WTC11 (cell line): Measurements from ENCODE around the gene SIRT3. TPM values are rescaled to one million over a fixed set of nuclear protein-coding genes. Genes with fewer than 3 reads are reported as not detected.

ENCODE experiments used
- total RNA-seq: library from RNA; stranded (reverse); gene quantifications from 3 replicates; pipeline ENCODE4 v1.2.3, GENCODE V29; 2021

SIRT3 gene
- total RNA-seq, 1 experiment from 2014 or later: 21.0 TPM

Other genes starting within 250 kb of the SIRT3 start
- gene SCGB1C1, start 43.3 kb downstream of the SIRT3 start, total RNA-seq: not detected in 3 replicates
- 45.1 to 51.4 TPM (median 47.0 TPM) in 3 replicates for gene BET1L, start 28.9 kb downstream of the SIRT3 start, total RNA-seq
- 67.8 to 69.5 TPM (median 68.3 TPM) in 3 replicates for gene RIC8A, start 28.6 kb downstream of the SIRT3 start, total RNA-seq
- 144 to 148 TPM (median 147 TPM) in 3 replicates for gene PSMD13, start 634 bp upstream of the SIRT3 start, total RNA-seq
- gene NLRP6, start 42.1 kb upstream of the SIRT3 start, total RNA-seq: 0.09 to 0.14 TPM in 2 of 3 replicates, not detected in the other
- gene PGGHG, start 52.8 kb upstream of the SIRT3 start, total RNA-seq: 74.9 to 111 TPM (median 106 TPM) in 3 replicates
- not detected in 3 replicates for gene IFITM5, start 63.2 kb upstream of the SIRT3 start, total RNA-seq
- gene IFITM2, start 71.5 kb upstream of the SIRT3 start, total RNA-seq: 436 to 616 TPM (median 577 TPM) in 3 replicates
- 544 to 679 TPM (median 640 TPM) in 3 replicates for gene IFITM1, start 77.7 kb upstream of the SIRT3 start, total RNA-seq
- 381 to 503 TPM (median 481 TPM) in 3 replicates for gene IFITM3, start 84.5 kb upstream of the SIRT3 start, total RNA-seq
- 88.0 to 113 TPM (median 97.8 TPM) in 3 replicates for gene B4GALNT4, start 133.2 kb upstream of the SIRT3 start, total RNA-seq
- 17.3 to 23.4 TPM (median 21.4 TPM) in 3 replicates for gene PKP3, start 157.9 kb upstream of the SIRT3 start, total RNA-seq
- gene SIGIRR, start 178.7 kb upstream of the SIRT3 start, total RNA-seq: 85.2 to 98.9 TPM (median 91.8 TPM) in 3 replicates
- 13.2 to 17.6 TPM (median 16.6 TPM) in 3 replicates for gene ANO9, start 205.7 kb upstream of the SIRT3 start, total RNA-seq
- 49.5 to 56.8 TPM (median 55.2 TPM) in 3 replicates for gene PTDSS2, start 213.9 kb upstream of the SIRT3 start, total RNA-seq